RKO (cell line): ENCODE data around the gene JARID2.

ENCODE experiments used
- DNase-seq: peaks from one replicate; pipeline ENCODE4 v3.0.0-alpha.2; 2016; ENCODE audit warnings: low spot score

The JARID2 gene

DNA sequence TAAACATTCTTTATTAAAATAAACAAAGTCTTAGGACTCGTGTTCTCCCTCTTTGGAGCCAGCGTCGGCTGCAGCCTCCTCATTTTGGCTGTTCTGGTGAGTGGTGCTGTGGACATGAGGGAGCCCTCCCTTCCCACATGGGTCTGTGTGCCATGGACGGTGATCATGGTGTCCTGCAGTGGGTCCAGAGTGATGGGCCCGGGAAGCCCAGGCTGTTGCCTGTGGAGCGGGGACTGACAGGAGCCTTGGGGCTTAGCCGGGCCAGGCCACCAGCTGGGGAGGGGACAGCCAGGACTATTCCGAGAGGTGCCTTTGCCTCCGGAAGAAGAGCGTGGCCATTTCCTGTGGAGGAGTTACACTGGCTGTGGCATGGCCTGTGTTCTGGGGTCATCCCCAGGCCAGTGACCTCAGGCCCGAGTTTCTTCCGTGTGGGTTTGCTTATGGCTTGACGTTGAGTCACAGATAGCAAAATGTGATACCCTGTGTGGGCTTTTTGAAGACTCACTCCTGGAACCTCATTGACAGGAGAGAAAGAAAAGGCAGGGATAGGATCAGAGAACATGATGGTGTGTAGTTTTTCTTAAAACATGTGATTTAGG lies 263.6 kb downstream of the JARID2 start:
- DNase-seq: no peak

DNA sequence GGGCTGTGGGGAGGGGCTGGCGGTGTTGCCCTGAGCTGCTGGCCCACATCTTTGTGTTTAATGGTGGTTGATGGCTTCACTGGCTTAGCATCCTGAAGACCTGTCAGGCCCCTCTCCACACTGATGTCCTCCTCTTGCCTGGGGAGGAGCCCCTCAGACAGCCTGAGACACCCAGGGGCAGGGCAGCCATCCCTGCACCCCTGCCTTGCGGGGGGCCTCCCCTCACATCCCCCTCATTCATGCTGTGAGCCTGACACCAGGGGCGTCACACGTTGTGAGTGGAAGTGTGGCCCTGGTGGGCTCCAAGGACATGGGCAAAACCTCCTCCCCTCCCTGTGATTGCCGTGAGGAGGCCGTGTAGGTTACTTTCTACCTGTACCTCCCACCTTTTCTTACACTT lies 264.3 kb downstream of the JARID2 start:
- no peak for DNase-seq

GRCh38 chr6:15510536-15511247 lies 264.8 kb downstream of the JARID2 start:
- DNase-seq: no peak

GRCh38 chr6:15511248-15512125 lies 265.6 kb downstream of the JARID2 start:
- DNase-seq: no peak

GRCh38 chr6:15512126-15512525 lies 266.3 kb downstream of the JARID2 start:
- no peak for DNase-seq

- DNase-seq: no peak
Observed at GRCh38 chr6:15512721-15513120, 266.9 kb downstream of the JARID2 start.

GRCh38 chr6:15513131-15513771 lies 267.4 kb downstream of the JARID2 start:
- no peak for DNase-seq

- DNase-seq: no peak
Observed at GRCh38 chr6:15513801-15514711, 268.2 kb downstream of the JARID2 start.

DNA sequence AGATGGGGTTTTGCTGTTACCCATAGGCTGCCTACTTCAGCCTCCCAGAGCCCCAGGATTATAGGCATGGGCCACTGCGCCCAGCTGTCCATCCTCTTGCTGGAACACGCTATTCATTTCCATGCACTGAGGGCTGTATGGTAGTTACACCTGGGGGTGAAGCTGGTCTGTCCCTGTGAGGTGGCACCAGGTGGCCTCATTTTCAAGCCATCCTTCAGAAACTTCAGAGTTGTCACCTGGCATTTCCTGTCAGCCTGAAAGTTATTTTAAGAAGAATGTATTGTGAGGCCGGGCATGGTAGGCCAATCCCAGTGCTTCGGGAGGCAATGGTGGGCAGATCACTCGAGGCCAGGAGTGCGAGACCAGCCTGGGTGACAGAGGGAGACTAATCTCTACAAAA lies 269.4 kb downstream of the JARID2 start:
- DNase-seq: no peak

DNA sequence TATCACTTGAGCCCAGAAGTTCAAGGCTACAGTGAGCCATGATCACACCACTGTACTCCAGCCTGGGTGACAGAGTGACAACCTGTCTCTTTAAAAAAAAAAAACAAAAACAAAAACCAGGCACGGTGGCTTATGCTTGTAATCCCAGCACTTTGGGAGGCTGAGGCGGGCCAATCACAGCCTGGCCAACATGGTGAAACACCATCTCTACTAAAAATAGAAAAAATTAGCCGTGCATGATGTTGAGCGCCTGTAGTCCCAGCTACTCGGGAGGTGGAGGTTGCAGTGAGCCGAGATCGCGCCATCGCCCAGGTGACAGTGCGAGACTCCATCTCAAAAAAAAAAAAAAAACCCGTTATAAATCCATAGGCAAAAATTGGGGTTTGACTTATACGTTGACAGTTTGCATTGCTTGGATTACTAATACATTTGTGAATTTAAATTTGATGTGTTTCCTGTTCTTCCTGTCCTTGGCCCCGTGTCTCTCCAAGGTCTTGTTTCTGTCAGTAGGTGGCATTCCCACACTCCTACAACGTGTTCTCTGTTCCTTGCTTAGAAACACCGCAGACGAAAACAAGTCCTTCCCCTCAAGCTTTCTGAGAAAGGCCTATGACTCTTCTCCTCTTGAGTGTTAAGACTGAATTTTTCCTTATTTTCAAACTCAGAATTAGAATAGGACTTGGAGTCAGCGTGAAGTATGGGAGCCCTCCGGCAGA lies 269.9 kb downstream of the JARID2 start:
- DNase-seq: no peak

- DNase-seq: no peak
Observed at GRCh38 chr6:15516378-15516777, 270.5 kb downstream of the JARID2 start.

DNA sequence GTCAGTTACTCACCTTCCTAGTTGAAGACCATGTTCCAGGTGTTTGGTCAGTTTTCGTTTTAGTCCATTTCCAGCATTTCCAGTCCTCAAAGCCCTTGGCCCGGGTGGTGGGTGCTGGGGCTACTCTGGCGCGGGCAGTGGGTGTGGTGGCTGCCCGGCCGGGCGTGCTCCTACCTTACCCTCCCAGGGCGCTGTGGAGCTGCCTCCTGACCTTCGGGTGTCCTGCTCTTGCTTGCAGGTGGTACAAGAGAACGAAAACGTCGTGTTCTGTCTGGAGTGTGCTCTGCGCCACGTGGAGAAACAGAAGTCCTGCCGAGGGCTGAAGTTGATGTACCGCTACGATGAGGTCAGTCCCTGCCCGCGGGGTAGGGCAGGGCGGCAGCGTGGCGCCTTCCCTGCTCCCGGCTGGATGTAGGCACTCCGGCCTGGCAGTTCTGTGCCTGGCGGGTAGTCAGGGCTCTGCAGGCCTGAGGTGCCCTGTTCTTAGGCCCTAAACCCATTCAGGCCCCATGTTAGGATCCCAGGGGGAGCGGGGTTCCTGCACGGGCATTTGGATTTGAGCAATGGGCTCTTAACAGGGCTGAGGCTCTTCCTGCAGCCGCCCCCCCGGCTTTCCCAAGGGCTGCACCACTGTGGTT lies 271.2 kb downstream of the JARID2 start:
- no peak for DNase-seq

- DNase-seq: no peak
Observed at GRCh38 chr6:15517600-15517999, 271.7 kb downstream of the JARID2 start.

DNA sequence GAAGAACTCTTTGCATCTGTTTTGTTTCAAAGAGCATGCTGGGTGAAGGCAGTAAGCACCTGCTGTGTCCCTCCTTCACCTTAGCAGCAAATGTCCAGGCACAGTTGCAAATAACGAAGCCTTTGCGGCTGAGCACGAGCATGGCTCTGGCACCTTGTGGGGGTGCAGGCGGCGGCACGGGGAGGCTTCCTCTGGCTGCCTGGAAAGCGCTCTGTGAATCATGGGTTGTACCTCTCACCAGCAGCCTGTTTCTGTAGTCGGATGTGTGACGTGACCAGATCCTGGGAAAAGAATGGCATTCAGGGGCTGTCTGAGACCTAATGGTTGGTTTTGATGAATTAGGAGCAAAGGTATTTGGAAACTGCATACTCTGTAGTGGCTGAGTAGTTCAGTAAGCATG lies 272.2 kb downstream of the JARID2 start:
- DNase-seq: no peak

- no peak for DNase-seq
Observed at GRCh38 chr6:15518878-15519277, 273.0 kb downstream of the JARID2 start.

GRCh38 chr6:15519681-15520080 lies 273.8 kb downstream of the JARID2 start:
- no peak for DNase-seq

DNA sequence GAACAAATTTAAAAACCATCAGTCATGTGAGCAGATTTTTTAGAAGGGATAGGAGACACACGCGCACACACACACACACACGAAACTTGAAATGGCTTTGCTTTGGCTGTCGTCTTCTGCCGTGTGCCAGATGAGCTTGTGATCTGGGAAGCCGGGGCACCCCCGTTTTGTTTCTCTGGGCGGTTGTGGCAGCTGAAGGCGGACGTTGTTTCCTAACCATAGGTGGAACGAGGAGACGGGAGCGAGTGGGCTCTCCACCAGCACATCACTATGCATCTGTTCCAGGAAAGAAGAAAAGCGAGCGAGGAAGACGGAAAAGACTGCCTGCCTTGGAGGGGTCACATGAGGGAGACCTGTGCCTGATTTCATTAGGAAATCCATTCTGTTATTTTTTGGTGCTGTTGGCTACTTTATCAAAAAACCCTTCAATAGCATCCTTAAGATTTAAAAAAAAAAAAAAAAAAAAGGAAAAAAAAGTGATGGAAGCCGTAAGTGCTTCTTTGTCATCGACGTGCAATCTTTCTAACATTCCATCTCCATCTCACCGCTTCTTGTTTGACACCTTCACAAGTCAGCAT lies 274.8 kb downstream of the JARID2 start:
- DNase-seq: no peak

- DNase-seq: no peak
Observed at GRCh38 chr6:15521582-15521981, 275.7 kb downstream of the JARID2 start.

- no peak for DNase-seq
Observed at GRCh38 chr6:15522026-15522425, 276.2 kb downstream of the JARID2 start.

- no peak for DNase-seq
Observed at GRCh38 chr6:15522427-15522826, 276.6 kb downstream of the JARID2 start.
